Chondrocyte (in vitro differentiated cells): ENCODE data around the gene SF3B6. TPM values are rescaled to one million over a fixed set of nuclear protein-coding genes. Genes with fewer than 3 reads are reported as not detected.

Source experiments
- DNase-seq: peaks from one replicate; pipeline ENCODE4 v3.0.0; 2021; ENCODE audit warnings: mixed read lengths, low spot score
- H3K27ac Mint-ChIP-seq: one replicate; pipeline ENCODE4 v1.8.0; 2021; ENCODE audit warnings: mild to moderate bottlenecking, moderate library complexity, mixed read lengths; ENCODE audit not compliant: unreplicated experiment
- H3K27me3 Mint-ChIP-seq: 2 replicates; pipeline ENCODE4 v1.8.0; 2021; ENCODE audit warnings: low read depth, mixed read lengths
- H3K36me3 Mint-ChIP-seq: 2 replicates; pipeline ENCODE4 v1.8.0; 2021; ENCODE audit warnings: low read depth, mixed read lengths
- H3K4me1 Mint-ChIP-seq: 2 replicates; pipeline ENCODE4 v1.8.0; 2021; ENCODE audit warnings: low read depth, mild to moderate bottlenecking, mixed read lengths
- H3K4me3 Mint-ChIP-seq: one replicate; pipeline ENCODE4 v1.8.0; 2021; ENCODE audit warnings: mild to moderate bottlenecking, moderate library complexity, mixed read lengths; ENCODE audit not compliant: unreplicated experiment
- H3K9me3 Mint-ChIP-seq: 2 replicates; pipeline ENCODE4 v1.8.0; 2021; ENCODE audit warnings: low read depth, mixed read lengths
- CTCF ChIP-seq: fragments of 200-600 bp; sonication (generic); IDR thresholded peaks from 2 replicates; pipeline ENCODE4 v1.5.0; 2021; ENCODE audit warnings: antibody characterized with exemption, mild to moderate bottlenecking, moderate library complexity
- total RNA-seq: library from RNA; stranded (reverse); gene quantifications from 3 replicates; pipeline ENCODE4 v1.2.1, GENCODE V29; 2021

SF3B6 gene
- total RNA-seq, 1 donor from 2014 or later = 72.0 TPM

DNA sequence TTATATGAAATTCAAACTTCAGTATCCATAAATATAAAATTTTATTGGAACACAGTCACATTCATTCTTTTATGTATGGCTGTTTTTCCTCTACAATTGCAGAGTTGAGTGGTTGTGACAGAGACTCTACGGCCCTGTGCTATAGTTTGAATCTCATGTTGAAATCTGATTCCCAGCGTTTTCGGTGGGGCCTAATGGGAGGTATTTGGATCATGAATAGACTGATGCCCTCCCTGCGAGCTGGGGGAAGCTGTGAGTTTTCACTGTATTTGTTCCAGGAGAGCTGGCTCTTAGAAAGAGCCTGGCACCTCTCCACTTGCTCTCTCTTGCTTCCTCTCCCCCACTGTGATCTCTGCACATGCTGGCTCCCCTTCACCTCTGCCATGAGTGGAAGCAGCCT, 45.3 kb upstream of the SF3B6 start:
- no peak for DNase-seq
- no peak overlapping the region for H3K4me3 Mint-ChIP-seq
- H3K9me3 Mint-ChIP-seq = no peaks in the 10 kb centered on the region
- no peak overlapping the region for H3K27ac Mint-ChIP-seq
- no peak for TF ChIP-seq CTCF
- H3K36me3 Mint-ChIP-seq = no peaks in the 10 kb centered on the region
- H3K4me1 Mint-ChIP-seq = peaks cover 27% of the 10 kb centered on the region
- H3K27me3 Mint-ChIP-seq = no peaks in the 10 kb centered on the region

DNA sequence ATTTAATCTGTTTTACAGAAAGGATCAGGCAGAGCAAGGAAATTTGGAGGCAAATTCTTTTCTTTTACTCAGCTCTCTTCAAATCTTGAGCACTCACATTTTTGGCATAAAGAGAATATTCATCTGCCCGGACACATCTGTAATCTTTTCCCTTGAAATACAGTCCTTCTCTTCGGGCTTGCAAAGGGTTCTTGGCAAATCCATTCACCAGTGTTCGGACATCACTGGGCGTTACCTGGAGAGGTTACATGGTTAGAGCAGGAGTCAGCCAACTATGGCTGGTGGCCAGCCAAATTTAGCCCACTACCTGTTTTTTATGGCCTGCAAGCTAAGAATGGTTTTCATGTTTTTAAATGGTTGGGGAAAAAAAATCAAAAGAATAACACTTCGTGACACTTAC, 44.9 kb upstream of the SF3B6 start:
- Mint-ChIP-seq H3K9me3 (no peaks in the 10 kb centered on the region), H3K36me3 (no peaks in the 10 kb centered on the region), H3K4me3 (no peak overlapping the region), H3K27ac (no peak overlapping the region), H3K4me1 (peaks cover 27% of the 10 kb centered on the region), H3K27me3 (no peaks in the 10 kb centered on the region)
- no peak for TF ChIP-seq CTCF
- DNase-seq = no peak

GRCh38 chr2:24117902-24118301, 41.8 kb upstream of the SF3B6 start:
- TF ChIP-seq CTCF = no peak
- Mint-ChIP-seq H3K36me3 (peaks cover 6% of the 10 kb centered on the region), H3K9me3 (peaks cover 9% of the 10 kb centered on the region), H3K27ac (no peak overlapping the region), H3K4me1 (peaks cover 20% of the 10 kb centered on the region), H3K27me3 (no peaks in the 10 kb centered on the region), H3K4me3 (no peak overlapping the region)
- DNase-seq = no peak

- peaks cover 32% of the 10 kb centered on the region for H3K4me1 Mint-ChIP-seq
- peaks cover 6% of the 10 kb centered on the region for H3K36me3 Mint-ChIP-seq
- H3K4me3 Mint-ChIP-seq = no peak overlapping the region
- no peaks in the 10 kb centered on the region for H3K27me3 Mint-ChIP-seq
- no peak overlapping the region for H3K27ac Mint-ChIP-seq
- no peak for TF ChIP-seq CTCF
- DNase-seq = no peak
- H3K9me3 Mint-ChIP-seq = peaks cover 9% of the 10 kb centered on the region
Measured at GRCh38 chr2:24115057-24115456, 38.9 kb upstream of the SF3B6 start.

GRCh38 chr2:24111407-24111901, 35.3 kb upstream of the SF3B6 start:
- Mint-ChIP-seq H3K27ac (peak overlapping the region; percentile 94), H3K27me3 (no peaks in the 10 kb centered on the region), H3K4me3 (no peak overlapping the region), H3K36me3 (peaks cover 9% of the 10 kb centered on the region), H3K4me1 (peaks cover 26% of the 10 kb centered on the region), H3K9me3 (peaks cover 31% of the 10 kb centered on the region)
- no peak for DNase-seq
- TF ChIP-seq CTCF = no peak
